BLaER1 treated with 17β-estradiol and CSF1 and Interleukin-3, amounts not matched to agents 10 nM and 100 nM (cell line): ENCODE data around the gene CELSR1.
A peak's percentile ranks its signal among the peaks of the same experiment; 100 is the strongest.

Experiments used
- H3K27ac ChIP-seq, 11 experiments: shearing (Covaris generic); formaldehyde crosslinking; 2 replicates each; pipeline ENCODE4 v1.8.1; 2022
- H3K27me3 ChIP-seq, 11 experiments: shearing (Covaris generic); formaldehyde crosslinking; 2 replicates each; pipeline ENCODE4 v1.8.1; 2022
- H3K36me3 ChIP-seq, 11 experiments: shearing (Covaris generic); formaldehyde crosslinking; 2 replicates each; pipeline ENCODE4 v1.8.1; 2022
- H3K4me1 ChIP-seq, 10 experiments: shearing (Covaris generic); formaldehyde crosslinking; 2 replicates each; pipeline ENCODE4 v1.8.1; 2022
- H3K4me2 ChIP-seq, 11 experiments: shearing (Covaris generic); formaldehyde crosslinking; 2 replicates each; pipeline ENCODE4 v1.8.1; 2022
- H3K4me3 ChIP-seq, 10 experiments: shearing (Covaris generic); formaldehyde crosslinking; 2 replicates each; pipeline ENCODE4 v1.8.1; 2022
- H3K9ac ChIP-seq, 11 experiments: shearing (Covaris generic); formaldehyde crosslinking; 2 replicates each; pipeline ENCODE4 v1.8.1; 2022
- H3K9me3 ChIP-seq, 11 experiments: shearing (Covaris generic); formaldehyde crosslinking; replicated peaks in 1 of 11; 2 replicates each; pipeline ENCODE4 v1.8.1; 2022
- H4K20me1 ChIP-seq, 11 experiments: shearing (Covaris generic); formaldehyde crosslinking; 2 replicates each; pipeline ENCODE4 v1.8.1; 2022
- Cebpa-rat ChIP-seq, 11 experiments: shearing (Covaris generic); IDR thresholded peaks; 2 replicates each; pipeline ENCODE4 v1.8.1; 2022

CELSR1 gene, protein sequence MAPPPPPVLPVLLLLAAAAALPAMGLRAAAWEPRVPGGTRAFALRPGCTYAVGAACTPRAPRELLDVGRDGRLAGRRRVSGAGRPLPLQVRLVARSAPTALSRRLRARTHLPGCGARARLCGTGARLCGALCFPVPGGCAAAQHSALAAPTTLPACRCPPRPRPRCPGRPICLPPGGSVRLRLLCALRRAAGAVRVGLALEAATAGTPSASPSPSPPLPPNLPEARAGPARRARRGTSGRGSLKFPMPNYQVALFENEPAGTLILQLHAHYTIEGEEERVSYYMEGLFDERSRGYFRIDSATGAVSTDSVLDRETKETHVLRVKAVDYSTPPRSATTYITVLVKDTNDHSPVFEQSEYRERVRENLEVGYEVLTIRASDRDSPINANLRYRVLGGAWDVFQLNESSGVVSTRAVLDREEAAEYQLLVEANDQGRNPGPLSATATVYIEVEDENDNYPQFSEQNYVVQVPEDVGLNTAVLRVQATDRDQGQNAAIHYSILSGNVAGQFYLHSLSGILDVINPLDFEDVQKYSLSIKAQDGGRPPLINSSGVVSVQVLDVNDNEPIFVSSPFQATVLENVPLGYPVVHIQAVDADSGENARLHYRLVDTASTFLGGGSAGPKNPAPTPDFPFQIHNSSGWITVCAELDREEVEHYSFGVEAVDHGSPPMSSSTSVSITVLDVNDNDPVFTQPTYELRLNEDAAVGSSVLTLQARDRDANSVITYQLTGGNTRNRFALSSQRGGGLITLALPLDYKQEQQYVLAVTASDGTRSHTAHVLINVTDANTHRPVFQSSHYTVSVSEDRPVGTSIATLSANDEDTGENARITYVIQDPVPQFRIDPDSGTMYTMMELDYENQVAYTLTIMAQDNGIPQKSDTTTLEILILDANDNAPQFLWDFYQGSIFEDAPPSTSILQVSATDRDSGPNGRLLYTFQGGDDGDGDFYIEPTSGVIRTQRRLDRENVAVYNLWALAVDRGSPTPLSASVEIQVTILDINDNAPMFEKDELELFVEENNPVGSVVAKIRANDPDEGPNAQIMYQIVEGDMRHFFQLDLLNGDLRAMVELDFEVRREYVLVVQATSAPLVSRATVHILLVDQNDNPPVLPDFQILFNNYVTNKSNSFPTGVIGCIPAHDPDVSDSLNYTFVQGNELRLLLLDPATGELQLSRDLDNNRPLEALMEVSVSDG (N-terminal part only)

DNA sequence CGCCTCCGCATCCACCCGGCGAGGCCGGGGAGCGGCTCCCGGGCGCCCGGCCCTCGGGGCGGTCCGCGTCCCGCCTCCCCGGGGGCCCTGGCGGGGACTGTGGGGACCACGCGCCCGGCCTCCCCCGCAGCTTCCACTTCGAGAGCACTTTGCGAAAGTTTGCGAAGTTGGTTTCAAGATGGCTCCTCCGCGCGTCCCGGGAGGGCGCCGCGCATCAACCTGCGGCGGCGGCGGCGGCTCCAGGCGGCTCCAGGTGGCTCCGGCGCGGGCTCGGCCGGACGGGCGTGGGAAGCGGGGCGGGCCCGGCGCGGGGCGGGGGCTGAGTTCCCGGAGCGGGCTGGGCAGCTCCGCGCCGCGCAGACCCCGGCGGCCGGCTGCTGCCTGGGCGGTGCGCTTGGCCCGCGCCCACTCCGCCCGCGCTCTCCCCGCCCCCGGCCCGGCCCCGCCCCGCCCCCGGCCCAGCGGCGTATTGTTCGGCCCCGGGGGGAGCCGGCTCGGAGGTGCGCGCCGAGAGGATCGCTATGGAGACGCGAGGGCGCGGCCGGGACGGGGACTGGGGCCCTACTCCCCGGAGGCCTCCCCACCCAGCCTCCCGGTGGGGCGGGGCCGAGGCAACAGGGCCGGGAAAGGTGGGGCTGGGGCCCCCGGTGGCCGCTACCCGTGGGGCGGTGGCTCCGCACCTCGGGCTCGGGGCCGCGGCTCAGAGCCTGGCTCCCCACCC, at the start of gene CELSR1:
Gene CELSR1 (minus strand): TSS at position 396 of the 721 bp plus-strand sequence. CDS start 450 bp downstream, outside the sequence.
- peaks cover 16 to 29% (median 26%) of the 10 kb centered on the region in 11 experiments for H3K9me3 ChIP-seq
- peaks cover 0 to 30% (median 10%) of the 10 kb centered on the region in 11 experiments; a peak in 14 of 22 replicates for H4K20me1 ChIP-seq
- H3K36me3 ChIP-seq, result peaks cover 0 to 27% (median 11%) of the 10 kb centered on the region in 11 experiments; a peak in 11 of 22 replicates
- H3K27ac ChIP-seq, result peak within 1 kb of the TSS in 7 of 11 experiments; percentile 20 to 45 (median 36); a peak in 9 of 22 replicates
- TF ChIP-seq Cebpa-rat (IDR thresholded peaks at IDR 0.05), result no peak
- H3K4me2 ChIP-seq, result peak within 1 kb of the TSS; percentile 93 to 99 (median 96)
- peaks cover 34 to 54% (median 46%) of the 10 kb centered on the region in 10 experiments for H3K4me1 ChIP-seq
- peak within 1 kb of the TSS; percentile 49 to 76 (median 69); a peak in 21 of 22 replicates for H3K9ac ChIP-seq
- peaks cover 50 to 74% (median 59%) of the 10 kb centered on the region in 11 experiments for H3K27me3 ChIP-seq
- peak within 1 kb of the TSS; percentile 62 to 78 (median 70) for H3K4me3 ChIP-seq

DNA sequence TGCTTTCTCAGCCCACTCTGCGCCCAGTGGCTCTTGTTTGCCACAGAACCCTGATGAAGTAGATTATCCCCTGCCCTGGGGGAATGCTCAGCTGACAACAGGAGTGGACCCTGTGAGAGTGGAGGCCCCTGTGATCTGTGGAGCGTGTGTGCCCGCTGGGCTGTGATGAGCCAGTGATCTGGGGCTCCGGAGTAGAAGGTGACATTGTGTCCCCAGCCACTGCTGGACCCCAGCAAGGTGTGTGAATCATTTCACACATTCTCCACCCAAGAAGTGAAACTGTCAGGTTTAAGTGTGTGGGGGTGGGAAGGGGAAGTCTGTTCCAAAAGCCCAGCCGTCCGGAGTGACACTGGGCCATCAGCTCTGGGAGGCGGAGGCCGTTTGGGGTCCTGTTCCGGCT, 49.6 kb upstream of the CELSR1 start:
- H3K9me3 ChIP-seq, result no peaks in the 10 kb centered on the region
- TF ChIP-seq Cebpa-rat (IDR thresholded peaks at IDR 0.05), result no peak
- H3K9ac ChIP-seq, result peak overlapping the region in 10 of 11 experiments; percentile 35 to 80 (median 68); a peak in 17 of 22 replicates
- H3K27ac ChIP-seq, result peak overlapping the region; percentile 20 to 93 (median 76); a peak in 20 of 22 replicates
- peaks cover 0 to 6% (median 0%) of the 10 kb centered on the region in 11 experiments; a peak in 2 of 22 replicates for H3K36me3 ChIP-seq
- peak overlapping the region in 4 of 10 experiments; percentile 7 to 49 (median 19); a peak in 5 of 20 replicates for H3K4me3 ChIP-seq
- H3K27me3 ChIP-seq, result peaks cover 0 to 14% (median 0%) of the 10 kb centered on the region in 11 experiments; a peak in 5 of 22 replicates
- peaks cover 13 to 67% (median 41%) of the 10 kb centered on the region in 11 experiments; a peak in 17 of 22 replicates for H4K20me1 ChIP-seq
- peak overlapping the region; percentile 87 to 100 (median 98) for H3K4me2 ChIP-seq
- H3K4me1 ChIP-seq, result peaks cover 68 to 100% (median 98%) of the 10 kb centered on the region in 10 experiments

DNA sequence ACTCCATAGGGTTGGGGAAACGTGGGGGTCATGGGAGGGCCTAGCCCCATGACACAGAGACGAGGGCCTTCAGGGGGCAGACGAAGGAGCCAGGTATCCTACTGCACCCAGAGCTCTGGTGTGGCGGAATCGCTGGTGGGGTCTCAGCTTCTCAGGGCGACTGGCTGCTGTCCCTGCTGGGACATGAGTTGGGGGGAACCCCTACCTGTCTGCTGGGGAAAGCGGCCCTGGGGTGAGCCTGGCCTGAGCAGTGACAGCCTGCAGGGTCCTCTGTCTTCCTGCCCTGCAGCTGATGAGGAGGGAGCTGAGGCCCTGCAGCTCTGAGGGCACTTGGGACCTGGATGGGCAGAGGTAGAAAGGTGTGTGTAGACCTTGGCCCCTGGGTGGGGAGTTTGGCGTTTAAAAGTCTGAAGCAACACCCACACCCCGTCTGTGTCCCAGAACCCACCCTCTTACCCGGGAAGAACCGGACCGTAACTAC, 49.2 kb upstream of the CELSR1 start:
- peak overlapping the region in 7 of 11 experiments; percentile 37 to 80 (median 74); a peak in 13 of 22 replicates for H3K9ac ChIP-seq
- peak overlapping the region; percentile 87 to 100 (median 98) for H3K4me2 ChIP-seq
- peak overlapping the region in 1 of 10 experiments; percentile 9; a peak in 1 of 20 replicates for H3K4me3 ChIP-seq

DNA sequence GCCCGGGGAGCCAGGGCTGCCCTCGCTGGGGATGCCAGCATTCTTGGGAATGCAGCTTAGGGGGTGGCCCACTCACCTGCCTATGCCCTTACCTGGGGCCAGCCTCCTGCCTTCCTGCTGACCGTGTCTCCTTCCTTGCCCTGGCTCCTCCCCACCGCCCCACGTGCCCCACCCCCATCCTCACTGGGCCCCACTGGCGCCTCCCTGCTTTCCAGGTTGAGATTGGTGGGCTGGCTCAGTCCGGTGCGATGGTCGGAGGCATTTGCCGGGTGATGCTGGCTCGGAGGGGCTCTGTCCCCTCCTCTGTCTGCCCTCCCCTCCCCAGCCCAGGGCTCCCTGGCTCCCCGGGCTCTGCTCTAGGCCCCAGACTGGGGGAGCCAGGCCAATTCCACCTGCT, 48.7 kb upstream of the CELSR1 start:
- H3K27me3 ChIP-seq, result peaks cover 0 to 14% (median 0%) of the 10 kb centered on the region in 11 experiments; a peak in 5 of 22 replicates
- H3K36me3 ChIP-seq, result peaks cover 0 to 6% (median 0%) of the 10 kb centered on the region in 11 experiments; a peak in 2 of 22 replicates
- TF ChIP-seq Cebpa-rat (IDR thresholded peaks at IDR 0.05), result no peak
- peak overlapping the region in 3 of 11 experiments; percentile 73 to 80 (median 75); a peak in 6 of 22 replicates for H3K9ac ChIP-seq
- H3K9me3 ChIP-seq, result no peaks in the 10 kb centered on the region
- H3K4me3 ChIP-seq, result no peak overlapping the region
- H4K20me1 ChIP-seq, result peaks cover 13 to 76% (median 51%) of the 10 kb centered on the region in 11 experiments; a peak in 17 of 22 replicates
- H3K4me1 ChIP-seq, result peaks cover 68 to 100% (median 98%) of the 10 kb centered on the region in 10 experiments
- peak overlapping the region in 10 of 11 experiments; percentile 87 to 100 (median 98); a peak in 19 of 22 replicates for H3K4me2 ChIP-seq
- H3K27ac ChIP-seq, result peak overlapping the region in 6 of 11 experiments; percentile 8 to 93 (median 84); a peak in 10 of 22 replicates

More for the DNA sequence above, 49.2 kb upstream of the CELSR1 start:
- Histone ChIP-seq H3K36me3 (peaks cover 0 to 6% (median 0%) of the 10 kb centered on the region in 11 experiments; a peak in 2 of 22 replicates), H3K27ac (peak overlapping the region in 8 of 11 experiments; percentile 69 to 93 (median 79); a peak in 16 of 22 replicates), H3K27me3 (peaks cover 0 to 14% (median 0%) of the 10 kb centered on the region in 11 experiments; a peak in 5 of 22 replicates), H4K20me1 (peaks cover 13 to 72% (median 46%) of the 10 kb centered on the region in 11 experiments; a peak in 17 of 22 replicates), H3K4me1 (peaks cover 68 to 100% (median 98%) of the 10 kb centered on the region in 10 experiments), H3K9me3 (no peaks in the 10 kb centered on the region)
- TF ChIP-seq Cebpa-rat (IDR thresholded peaks at IDR 0.05), result no peak

DNA sequence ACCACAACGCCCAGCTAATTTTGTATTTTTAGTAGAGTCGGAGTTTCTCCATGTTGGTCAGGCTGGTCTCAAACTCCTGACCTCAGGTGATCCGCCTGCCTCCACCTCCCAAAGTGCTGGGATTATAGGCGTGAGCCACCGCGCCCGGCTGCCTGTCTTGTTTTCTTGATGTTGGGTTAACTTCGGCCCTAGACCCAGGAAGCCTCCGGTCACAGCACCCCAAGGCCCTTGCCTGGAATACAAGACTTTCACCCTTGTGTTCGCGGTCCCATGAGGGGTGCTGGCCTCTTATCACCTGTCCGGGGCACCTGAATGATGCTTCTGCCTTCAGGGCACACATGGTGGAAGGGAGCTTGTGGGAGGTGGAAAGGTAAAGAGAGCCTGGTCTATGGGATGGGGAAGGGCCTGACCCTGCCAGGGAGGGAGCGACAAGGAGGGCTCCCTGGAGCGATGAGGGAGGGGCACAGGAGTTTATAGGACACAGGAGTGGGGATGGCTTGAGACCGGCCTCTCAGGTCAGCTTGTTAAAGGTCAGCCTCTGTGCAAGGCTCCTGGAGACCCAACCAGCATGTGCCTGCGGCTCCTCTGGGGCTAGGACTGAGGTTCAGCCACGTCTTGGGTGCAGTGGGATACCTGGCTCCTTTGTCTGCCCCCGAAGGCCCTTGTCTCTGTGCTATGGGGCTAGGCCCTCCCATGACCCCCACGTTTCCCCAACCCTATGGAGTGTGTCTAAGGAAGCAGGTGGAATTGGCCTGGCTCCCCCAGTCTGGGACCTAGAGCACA, 48.1 kb upstream of the CELSR1 start:
- peaks cover 0 to 6% (median 0%) of the 10 kb centered on the region in 11 experiments; a peak in 2 of 22 replicates for H3K36me3 ChIP-seq
- peaks cover 68 to 100% (median 98%) of the 10 kb centered on the region in 10 experiments for H3K4me1 ChIP-seq
- H4K20me1 ChIP-seq, result peaks cover 14 to 82% (median 52%) of the 10 kb centered on the region in 11 experiments; a peak in 17 of 22 replicates
- peak overlapping the region in 7 of 11 experiments; percentile 8 to 100 (median 98); a peak in 11 of 22 replicates for H3K4me2 ChIP-seq
- H3K27me3 ChIP-seq, result peaks cover 0 to 14% (median 0%) of the 10 kb centered on the region in 11 experiments; a peak in 5 of 22 replicates
- no peak overlapping the region for H3K9ac ChIP-seq
- H3K4me3 ChIP-seq, result no peak overlapping the region
- no peaks in the 10 kb centered on the region for H3K9me3 ChIP-seq
- TF ChIP-seq Cebpa-rat (IDR thresholded peaks at IDR 0.05), result no peak
- H3K27ac ChIP-seq, result peak overlapping the region in 2 of 11 experiments; percentile 8 to 12; a peak in 3 of 22 replicates
